ENCODE data around the gene PPM1H.

The PPM1H gene

DNA sequence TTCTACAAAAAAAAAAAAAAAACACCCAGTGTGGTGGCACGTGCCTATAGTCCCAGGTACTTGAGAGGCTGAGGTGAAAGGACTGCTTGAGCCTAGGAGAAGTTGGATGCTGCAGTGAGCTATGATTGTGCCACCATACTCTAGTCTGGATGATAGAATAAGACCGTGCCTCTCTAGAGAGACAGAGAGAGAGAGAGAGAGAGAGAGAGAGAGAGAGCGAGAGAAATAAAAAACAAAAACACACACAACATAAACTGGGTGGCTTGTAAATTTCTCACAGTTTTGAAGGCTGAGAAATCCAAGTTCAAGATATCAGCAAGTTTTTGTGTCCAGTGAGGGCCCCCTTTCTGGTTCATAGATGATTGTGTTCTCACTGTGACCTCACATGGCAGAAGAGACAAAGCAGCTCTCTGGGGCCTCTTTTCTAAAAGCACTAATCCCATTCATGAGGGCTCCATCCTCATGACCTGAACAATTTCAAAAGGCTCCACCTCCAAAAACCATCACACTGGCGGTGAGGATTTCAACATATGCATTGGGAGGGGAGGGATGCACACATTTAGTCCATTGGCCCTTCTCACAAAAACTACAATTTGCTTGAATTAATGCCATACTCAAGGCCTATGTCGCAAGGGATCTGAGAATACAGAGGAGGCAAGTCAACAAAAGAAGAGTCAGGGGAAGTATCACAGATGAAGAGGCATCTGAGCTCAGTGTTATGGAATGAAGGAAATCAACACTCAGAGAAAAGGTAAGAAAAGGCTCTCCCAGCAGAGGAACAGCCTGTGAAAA, 94.9 kb downstream of the PPM1H start:
- no peak for DNase-seq (ENCODE audit: low read depth)
- no peak overlapping the region for H3K4me3 ChIP-seq (ENCODE audit: low read length)
- TF ChIP-seq, protein P1, sequence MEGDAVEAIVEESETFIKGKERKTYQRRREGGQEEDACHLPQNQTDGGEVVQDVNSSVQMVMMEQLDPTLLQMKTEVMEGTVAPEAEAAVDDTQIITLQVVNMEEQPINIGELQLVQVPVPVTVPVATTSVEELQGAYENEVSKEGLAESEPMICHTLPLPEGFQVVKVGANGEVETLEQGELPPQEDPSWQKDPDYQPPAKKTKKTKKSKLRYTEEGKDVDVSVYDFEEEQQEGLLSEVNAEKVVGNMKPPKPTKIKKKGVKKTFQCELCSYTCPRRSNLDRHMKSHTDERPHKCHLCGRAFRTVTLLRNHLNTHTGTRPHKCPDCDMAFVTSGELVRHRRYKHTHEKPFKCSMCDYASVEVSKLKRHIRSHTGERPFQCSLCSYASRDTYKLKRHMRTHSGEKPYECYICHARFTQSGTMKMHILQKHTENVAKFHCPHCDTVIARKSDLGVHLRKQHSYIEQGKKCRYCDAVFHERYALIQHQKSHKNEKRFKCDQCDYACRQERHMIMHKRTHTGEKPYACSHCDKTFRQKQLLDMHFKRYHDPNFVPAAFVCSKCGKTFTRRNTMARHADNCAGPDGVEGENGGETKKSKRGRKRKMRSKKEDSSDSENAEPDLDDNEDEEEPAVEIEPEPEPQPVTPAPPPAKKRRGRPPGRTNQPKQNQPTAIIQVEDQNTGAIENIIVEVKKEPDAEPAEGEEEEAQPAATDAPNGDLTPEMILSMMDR (conservative IDR thresholded peaks at IDR 0.05; ENCODE audit: low read depth, low read length): no peak

- peak; percentile 56 for DNase-seq (ENCODE audit: low read depth)
- H3K4me3 ChIP-seq (ENCODE audit: low read length): peak overlapping the region; percentile 6
- TF ChIP-seq, protein P1 (conservative IDR thresholded peaks at IDR 0.05; ENCODE audit: low read depth, low read length): no peak
Measured at GRCh38 chr12:62834971-62835547, 99.9 kb downstream of the PPM1H start.

GRCh38 chr12:62834406-62834805, 100.5 kb downstream of the PPM1H start:
- TF ChIP-seq, protein P1 (conservative IDR thresholded peaks at IDR 0.05; ENCODE audit: low read depth, low read length): no peak
- H3K4me3 ChIP-seq (ENCODE audit: low read length): no peak overlapping the region
- no peak for DNase-seq (ENCODE audit: low read depth)

DNA sequence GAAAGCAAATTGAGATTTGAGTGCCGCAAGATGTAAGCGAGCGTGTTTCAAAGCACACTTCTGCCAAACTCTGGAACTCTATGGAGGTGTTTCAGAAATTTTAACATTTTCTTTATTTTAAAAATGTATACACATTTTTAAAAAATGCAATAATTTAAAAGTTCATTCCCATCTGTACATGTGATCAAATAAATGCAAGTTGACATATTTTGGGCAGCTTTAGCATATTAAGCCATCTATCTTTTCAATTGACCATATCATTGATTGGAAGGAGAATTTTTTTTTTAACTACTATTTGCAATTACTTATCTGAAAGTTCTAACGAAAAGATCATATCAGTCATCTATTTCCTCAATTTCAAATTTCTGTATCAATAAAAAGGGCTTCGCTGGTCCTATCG, 101.3 kb downstream of the PPM1H start:
- no peak overlapping the region for H3K4me3 ChIP-seq (ENCODE audit: low read length)
- TF ChIP-seq, protein P1 (conservative IDR thresholded peaks at IDR 0.05; ENCODE audit: low read depth, low read length): no peak
- DNase-seq (ENCODE audit: low read depth): no peak

DNA sequence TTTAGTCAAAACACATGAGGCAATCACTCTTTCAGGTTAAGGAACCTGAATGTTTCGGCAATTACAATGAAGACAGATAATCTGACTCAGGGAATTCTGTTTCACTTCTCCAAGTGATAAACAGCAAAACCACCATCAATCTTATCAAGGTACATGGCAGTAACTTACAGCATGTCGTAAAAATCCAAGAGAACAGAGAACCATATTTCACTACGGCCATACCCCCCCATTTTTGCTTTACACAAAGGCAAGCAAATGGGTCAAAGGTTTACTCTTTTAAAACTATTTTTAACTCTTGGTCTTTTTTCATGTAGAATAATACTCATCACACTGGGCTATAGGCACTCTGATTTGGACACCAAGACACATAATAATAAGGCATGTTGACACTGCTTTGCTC, 102.4 kb downstream of the PPM1H start:
- no peak for DNase-seq (ENCODE audit: low read depth)
- no peak overlapping the region for H3K4me3 ChIP-seq (ENCODE audit: low read length)
- TF ChIP-seq, protein P1 (conservative IDR thresholded peaks at IDR 0.05; ENCODE audit: low read depth, low read length): no peak

- TF ChIP-seq, protein P1 (conservative IDR thresholded peaks at IDR 0.05; ENCODE audit: low read depth, low read length): no peak
- H3K4me3 ChIP-seq (ENCODE audit: low read length): no peak overlapping the region
- DNase-seq (ENCODE audit: low read depth): no peak
Measured at GRCh38 chr12:62832027-62832426, 102.9 kb downstream of the PPM1H start.

DNA sequence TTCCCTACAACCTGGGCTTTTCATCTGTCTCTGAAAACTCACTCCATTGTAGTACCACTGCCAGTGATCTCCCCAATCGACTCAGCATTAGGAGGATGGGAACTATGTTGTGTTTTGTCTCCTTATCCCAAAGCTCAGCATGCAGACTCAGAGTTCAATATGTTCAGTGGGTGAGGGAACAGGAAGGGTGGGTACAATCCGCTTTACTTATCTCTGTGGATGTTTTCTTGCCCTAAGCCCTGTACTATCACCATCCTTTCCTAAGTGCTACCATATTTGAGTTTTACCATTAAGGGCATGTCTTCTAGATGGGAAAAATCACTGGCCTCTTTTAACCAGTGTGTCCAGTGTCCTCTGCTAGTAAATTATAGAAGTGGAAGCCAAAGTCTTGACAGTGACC, 107.1 kb downstream of the PPM1H start:
- TF ChIP-seq, protein P1 (conservative IDR thresholded peaks at IDR 0.05; ENCODE audit: low read depth, low read length): no peak
- no peak overlapping the region for H3K4me3 ChIP-seq (ENCODE audit: low read length)
- DNase-seq (ENCODE audit: low read depth): no peak

Data from retinal pigment epithelial cell (primary cell).